Thoracic aorta (tissue), 2 donors: Measurements from ENCODE around the gene CASQ2. TPM values are rescaled to one million over a fixed set of nuclear protein-coding genes. Genes with fewer than 3 reads are reported as not detected.

Experiments used
- ATAC-seq: fragments of 150-250 bp; one replicate; pipeline ENCODE4 v1.8.0; 2017; ENCODE audit warnings: low read depth; ENCODE audit not compliant: insufficient number of reproducible peaks, low FRiP score
- DNase-seq: peaks from one replicate; pipeline ENCODE4 v3.0.0-alpha.2; 2020; ENCODE audit warnings: low spot score
- H3K27ac ChIP-seq, 2 donors: fragments of 200-600 bp; sonication (generic); 1 replicate in 1 of 2; 2 replicates in 1 of 2; pipeline ENCODE4 v1.5.1; 2016; ENCODE audit warnings: mild to moderate bottlenecking in 2 of 2, moderate library complexity in 2 of 2
- H3K27me3 ChIP-seq: fragments of 200-600 bp; sonication (generic); replicated peaks from 2 replicates; pipeline ENCODE4 v1.6.0; 2016; ENCODE audit warnings: mild to moderate bottlenecking; ENCODE audit not compliant: insufficient read depth
- H3K36me3 ChIP-seq: fragments of 200-600 bp; sonication (generic); one replicate; pipeline ENCODE4 v1.5.1; 2016
- H3K4me1 ChIP-seq, 2 donors: fragments of 200-600 bp; sonication (generic); 1 replicate in 1 of 2; 2 replicates in 1 of 2; pipeline versions ENCODE4 v1.5.1 to v1.6.0; 2016; ENCODE audit warnings: low read depth in 2 of 2, mild to moderate bottlenecking in 1 of 2; ENCODE audit not compliant: control insufficient read depth in 1 of 2
- H3K4me3 ChIP-seq: fragments of 200-600 bp; sonication (generic); 2 replicates; pipeline ENCODE4 v1.5.1; 2016; ENCODE audit warnings: mild to moderate bottlenecking
- H3K9me3 ChIP-seq: fragments of 200-600 bp; sonication (generic); 2 replicates; pipeline ENCODE4 v1.5.1; 2016
- total RNA-seq, 2 donors: library from RNA; depleted of rRNA; stranded (reverse); fragments of >200 nt; gene quantifications; one replicate each; pipeline versions ENCODE4 v1.1.0 to v1.2.3, GENCODE V29; 2016
- TF ChIP-seq, protein P1 (sequence below): fragments of 200-600 bp; sonication (generic); IDR thresholded peaks from one replicate; pipeline ENCODE4 v1.5.1; 2019; ENCODE audit warnings: antibody characterized with exemption

Gene CASQ2
- total RNA-seq, 2 donors from 2014 or later: 6.6 to 12.5 TPM

DNA sequence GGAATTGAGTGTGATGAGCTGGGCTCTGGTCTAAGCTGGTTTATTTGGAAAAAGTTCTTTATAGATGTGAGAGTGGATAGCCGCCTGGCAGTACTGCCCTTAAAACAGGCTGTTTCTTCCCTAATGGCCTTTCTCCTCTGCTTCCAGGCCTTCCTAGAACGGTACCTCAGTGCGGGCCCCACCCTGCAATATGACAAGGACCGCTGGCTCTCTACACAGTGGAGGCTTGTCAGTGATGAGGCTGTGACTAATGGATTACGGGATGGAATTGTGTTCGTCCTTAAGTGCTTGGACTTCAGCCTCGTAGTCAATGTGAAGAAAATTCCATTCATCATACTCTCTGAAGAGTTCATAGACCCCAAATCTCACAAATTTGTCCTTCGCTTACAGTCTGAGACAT is 77.5 kb downstream of the CASQ2 start:
- TF ChIP-seq, protein P1, sequence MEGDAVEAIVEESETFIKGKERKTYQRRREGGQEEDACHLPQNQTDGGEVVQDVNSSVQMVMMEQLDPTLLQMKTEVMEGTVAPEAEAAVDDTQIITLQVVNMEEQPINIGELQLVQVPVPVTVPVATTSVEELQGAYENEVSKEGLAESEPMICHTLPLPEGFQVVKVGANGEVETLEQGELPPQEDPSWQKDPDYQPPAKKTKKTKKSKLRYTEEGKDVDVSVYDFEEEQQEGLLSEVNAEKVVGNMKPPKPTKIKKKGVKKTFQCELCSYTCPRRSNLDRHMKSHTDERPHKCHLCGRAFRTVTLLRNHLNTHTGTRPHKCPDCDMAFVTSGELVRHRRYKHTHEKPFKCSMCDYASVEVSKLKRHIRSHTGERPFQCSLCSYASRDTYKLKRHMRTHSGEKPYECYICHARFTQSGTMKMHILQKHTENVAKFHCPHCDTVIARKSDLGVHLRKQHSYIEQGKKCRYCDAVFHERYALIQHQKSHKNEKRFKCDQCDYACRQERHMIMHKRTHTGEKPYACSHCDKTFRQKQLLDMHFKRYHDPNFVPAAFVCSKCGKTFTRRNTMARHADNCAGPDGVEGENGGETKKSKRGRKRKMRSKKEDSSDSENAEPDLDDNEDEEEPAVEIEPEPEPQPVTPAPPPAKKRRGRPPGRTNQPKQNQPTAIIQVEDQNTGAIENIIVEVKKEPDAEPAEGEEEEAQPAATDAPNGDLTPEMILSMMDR: no peak
- ATAC-seq: no peak
- no peaks in the 10 kb centered on the region for H3K9me3 ChIP-seq
- H3K4me3 ChIP-seq: no peak overlapping the region
- H3K36me3 ChIP-seq: peaks cover 36% of the 10 kb centered on the region
- no peak overlapping the region for H3K27ac ChIP-seq
- H3K4me1 ChIP-seq: no peaks in the 10 kb centered on the region
- no peaks in the 10 kb centered on the region for H3K27me3 ChIP-seq
- DNase-seq: no peak

DNA sequence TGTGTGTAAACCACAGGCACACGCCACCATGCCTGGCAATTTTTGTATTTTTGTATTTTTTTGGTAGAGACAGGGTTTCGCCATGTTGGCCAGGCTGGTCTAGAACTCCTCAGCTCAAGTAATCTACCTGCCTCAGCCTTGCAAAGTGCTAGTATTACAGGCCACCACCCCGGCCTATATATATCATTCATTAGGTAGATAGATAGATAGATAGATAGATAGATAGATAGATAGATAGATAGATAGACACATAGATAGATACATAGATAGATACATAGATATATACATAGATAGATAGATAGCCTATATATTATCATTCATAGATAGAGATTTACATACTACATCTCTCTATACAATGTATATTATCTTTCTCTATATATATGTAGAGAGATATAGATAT is 80.8 kb downstream of the CASQ2 start:
- DNase-seq (no peak), ATAC-seq (no peak)
- Histone ChIP-seq H3K9me3 (no peaks in the 10 kb centered on the region), H3K4me3 (no peak overlapping the region), H3K27me3 (no peaks in the 10 kb centered on the region), H3K27ac (no peak overlapping the region), H3K4me1 (no peaks in the 10 kb centered on the region), H3K36me3 (peaks cover 48% of the 10 kb centered on the region)
- TF ChIP-seq, protein P1: no peak

DNA sequence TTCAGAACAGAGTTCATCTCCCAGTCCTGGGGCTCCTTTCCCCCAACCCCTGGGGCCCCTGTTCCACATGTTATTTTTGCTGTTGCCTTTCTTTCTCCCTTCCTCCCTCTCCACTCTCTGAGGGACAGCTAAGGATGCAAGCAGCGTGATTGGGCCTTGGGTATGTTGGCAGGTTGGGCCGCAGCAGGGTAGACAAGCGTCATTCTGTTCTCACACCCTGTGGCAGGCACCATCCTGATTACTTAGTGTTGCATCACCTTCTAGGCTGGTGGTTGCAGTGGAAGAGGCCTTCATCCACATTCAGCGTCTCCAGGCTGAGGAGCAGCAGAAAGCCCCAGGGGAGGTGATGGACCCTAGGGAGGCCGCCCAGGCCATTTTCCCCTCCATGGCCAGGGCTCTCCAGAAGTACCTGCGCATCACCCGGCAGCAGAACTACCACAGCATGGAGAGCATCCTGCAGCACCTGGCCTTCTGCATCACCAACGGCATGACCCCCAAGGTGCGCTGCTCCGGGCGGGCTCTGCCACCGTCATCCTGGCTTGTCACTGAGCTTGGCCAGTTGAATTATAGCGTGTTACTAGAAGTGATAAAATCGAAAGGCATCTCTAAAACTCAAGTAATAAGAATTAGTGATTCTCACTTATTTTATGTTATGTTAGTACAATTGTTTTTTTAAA is 83.3 kb downstream of the CASQ2 start:
- Histone ChIP-seq H3K4me3 (no peak overlapping the region), H3K27ac (no peak overlapping the region), H3K36me3 (peaks cover 32% of the 10 kb centered on the region), H3K9me3 (no peaks in the 10 kb centered on the region), H3K27me3 (no peaks in the 10 kb centered on the region), H3K4me1 (no peaks in the 10 kb centered on the region)
- no peak for ATAC-seq
- TF ChIP-seq, protein P1: no peak
- no peak for DNase-seq

DNA sequence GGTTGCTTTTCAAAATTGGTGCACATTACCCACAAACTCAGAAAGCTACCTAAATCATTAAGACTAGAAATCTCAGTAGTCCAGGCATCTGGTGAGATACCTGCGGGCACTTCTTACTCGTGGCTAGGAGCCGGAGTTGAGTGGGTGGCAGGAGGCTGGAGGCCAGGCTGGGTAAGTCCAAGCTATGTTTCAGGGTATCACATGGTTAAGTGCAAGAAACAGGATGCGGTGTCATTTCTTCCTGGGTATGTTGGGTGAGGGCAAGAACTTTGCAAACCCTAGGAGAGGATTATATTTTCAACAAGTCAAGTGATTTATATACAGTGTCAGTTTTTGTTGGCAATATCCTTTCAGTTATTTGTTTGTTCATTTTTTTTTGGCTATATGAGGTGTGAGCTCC is 85.7 kb downstream of the CASQ2 start:
- Histone ChIP-seq H3K36me3 (peaks cover 21% of the 10 kb centered on the region), H3K4me1 (peaks cover 10 to 19% of the 10 kb centered on the region in 2 donors), H3K4me3 (no peak overlapping the region), H3K27ac (no peak overlapping the region), H3K9me3 (no peaks in the 10 kb centered on the region), H3K27me3 (no peaks in the 10 kb centered on the region)
- no peak for ATAC-seq
- TF ChIP-seq, protein P1: no peak
- DNase-seq: no peak

DNA sequence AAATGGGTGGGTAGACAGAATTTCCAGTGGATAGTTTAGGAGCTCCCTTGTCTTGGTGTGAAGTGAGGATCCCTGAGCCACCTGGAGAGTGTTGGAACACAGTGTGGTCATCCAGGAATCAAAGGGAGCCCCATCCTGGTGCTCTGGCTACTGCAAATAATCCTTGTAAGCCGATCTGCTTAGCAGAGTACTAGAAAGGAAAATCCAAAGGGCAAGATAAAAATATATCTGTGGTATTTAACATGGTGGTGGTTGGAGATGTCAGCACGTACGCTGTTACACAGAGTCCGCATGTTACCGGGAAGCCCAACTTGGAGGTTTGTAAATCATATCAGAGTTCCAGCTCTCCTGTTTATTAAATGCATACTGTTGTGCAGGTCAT is 87.8 kb downstream of the CASQ2 start:
- TF ChIP-seq, protein P1: no peak
- H3K9me3 ChIP-seq: no peaks in the 10 kb centered on the region
- ATAC-seq: no peak
- DNase-seq: no peak
- no peak overlapping the region for H3K4me3 ChIP-seq
- H3K27ac ChIP-seq: no peak overlapping the region
- H3K36me3 ChIP-seq: peaks cover 21% of the 10 kb centered on the region
- H3K4me1 ChIP-seq: peaks cover 10 to 19% of the 10 kb centered on the region in 2 donors
- H3K27me3 ChIP-seq: no peaks in the 10 kb centered on the region
